Liver (tissue), 9 donors: ENCODE results near the gene TMEM170B. TPM values are rescaled to one million over a fixed set of nuclear protein-coding genes. Genes with fewer than 3 reads are reported as not detected.

Source experiments
- DNase-seq: peaks from one replicate; pipeline ENCODE4 v3.0.0-alpha.2; 2017; ENCODE audit warnings: low spot score
- H3K27ac ChIP-seq, 2 donors: one replicate each; pipeline ENCODE4 v1.7.0; 2013; ENCODE audit warnings: inconsistent platforms in 2 of 2, low read length in 2 of 2, control low read depth in 1 of 2, low read depth in 1 of 2, mild to moderate bottlenecking in 1 of 2
- H3K27me3 ChIP-seq, 4 donors: one replicate each; pipeline versions ENCODE4 v1.6.1 to v1.7.0; 2013; ENCODE audit warnings: low read length in 3 of 4, inconsistent platforms in 1 of 4, mild to moderate bottlenecking in 1 of 4, moderate library complexity in 1 of 4; ENCODE audit not compliant: control insufficient read depth in 4 of 4, insufficient read depth in 4 of 4
- H3K36me3 ChIP-seq, 4 donors: one replicate each; pipeline versions ENCODE4 v1.6.1 to v1.7.0; 2013; ENCODE audit warnings: low read length in 3 of 4, mild to moderate bottlenecking in 3 of 4, low read depth in 1 of 4, moderate library complexity in 1 of 4; ENCODE audit not compliant: control insufficient read depth in 4 of 4, insufficient read depth in 3 of 4
- H3K4me1 ChIP-seq, 4 donors: one replicate each; pipeline versions ENCODE4 v1.6.1 to v1.7.0; 2013; ENCODE audit warnings: low read length in 3 of 4, mild to moderate bottlenecking in 3 of 4, moderate library complexity in 1 of 4; ENCODE audit not compliant: control insufficient read depth in 4 of 4, insufficient read depth in 4 of 4
- H3K4me3 ChIP-seq, 3 donors: one replicate each; pipeline versions ENCODE4 v1.6.1 to v1.7.0; 2013; ENCODE audit warnings: low read length in 3 of 3, control low read depth in 1 of 3, low read depth in 1 of 3, mild to moderate bottlenecking in 1 of 3
- H3K9ac ChIP-seq, 2 donors: one replicate each; pipeline ENCODE4 v1.7.0; 2013; ENCODE audit warnings: low read length in 2 of 2, mild to moderate bottlenecking in 2 of 2, moderate library complexity in 2 of 2, control low read depth in 1 of 2, low read depth in 1 of 2
- H3K9me3 ChIP-seq, 4 donors: one replicate each; pipeline versions ENCODE4 v1.6.1 to v1.7.0; 2013; ENCODE audit warnings: low read length in 3 of 4; ENCODE audit not compliant: control insufficient read depth in 4 of 4
- ATF3 ChIP-seq: IDR thresholded peaks from 2 replicates; pipeline ENCODE4 v1.6.1; 2016; ENCODE audit warnings: antibody characterized with exemption
- EGR1 ChIP-seq, 2 donors: IDR thresholded peaks; 2 replicates each; pipeline ENCODE4 v1.6.1; 2016 to 2018; ENCODE audit warnings: antibody characterized with exemption in 2 of 2, low read depth in 2 of 2
- FOXA1 ChIP-seq: IDR thresholded peaks from 2 replicates; pipeline ENCODE4 v1.6.1; 2016; ENCODE audit warnings: antibody characterized with exemption
- FOXA2 ChIP-seq: IDR thresholded peaks from 2 replicates; pipeline ENCODE4 v1.6.1; 2016; ENCODE audit warnings: antibody characterized with exemption
- GABPA ChIP-seq, 2 donors: IDR thresholded peaks in 1 of 2; conservative IDR thresholded peaks in 1 of 2; 2 replicates each; pipeline ENCODE4 v1.6.1; 2016; ENCODE audit warnings: antibody characterized with exemption in 2 of 2, mild to moderate bottlenecking in 1 of 2, moderate library complexity in 1 of 2
- HNF4A ChIP-seq, 2 donors: conservative IDR thresholded peaks; 2 replicates each; pipeline ENCODE4 v1.6.1; 2016; ENCODE audit warnings: antibody characterized with exemption in 2 of 2, mild to moderate bottlenecking in 2 of 2
- MAX ChIP-seq: IDR thresholded peaks from 2 replicates; pipeline ENCODE4 v1.6.1; 2016; ENCODE audit warnings: antibody characterized with exemption
- NR2F2 ChIP-seq: IDR thresholded peaks from 2 replicates; pipeline ENCODE4 v1.6.1; 2016; ENCODE audit warnings: antibody characterized with exemption
- RAD21 ChIP-seq, 2 donors: IDR thresholded peaks; 2 replicates each; pipeline ENCODE4 v1.6.1; 2016; ENCODE audit warnings: antibody characterized with exemption in 2 of 2, mild to moderate bottlenecking in 2 of 2
- REST ChIP-seq: IDR thresholded peaks from 2 replicates; pipeline ENCODE4 v1.6.1; 2016; ENCODE audit warnings: antibody characterized with exemption, mild to moderate bottlenecking
- RXRA ChIP-seq, 2 donors: IDR thresholded peaks; 2 replicates each; pipeline ENCODE4 v1.6.1; 2017 to 2018; ENCODE audit warnings: antibody characterized with exemption in 2 of 2, mild to moderate bottlenecking in 1 of 2
- TAF1 ChIP-seq: conservative IDR thresholded peaks from 2 replicates; pipeline ENCODE4 v1.6.1; 2016; ENCODE audit warnings: antibody characterized with exemption, mild to moderate bottlenecking
- YY1 ChIP-seq: IDR thresholded peaks from 2 replicates; pipeline ENCODE4 v1.6.1; 2016; ENCODE audit warnings: antibody characterized with exemption, mild to moderate bottlenecking
- ZBTB33 ChIP-seq: IDR thresholded peaks from 2 replicates; pipeline ENCODE4 v1.6.1; 2016; ENCODE audit warnings: antibody characterized with exemption
- WGBS: extraction: QIAGEN DNeasy Blood & Tissue Kit; methylation state at CpG from one replicate; pipeline ENCODE4 v1.1.7; 2013; 5-methylcytosine and 5-hydroxymethylcytosine counted together
- polyA plus RNA-seq, 2 donors: library from polyadenylated mRNA; stranded (reverse) in 1 of 2; unstranded in 1 of 2; fragments of 200-250 nt in 1 of 2; fragments of >200 nt in 1 of 2; fragmentation: Nextera tagmentation in 1 of 2; extraction: Ambion mirVana in 1 of 2; gene quantifications; one replicate each; pipeline versions ENCODE4 v1.2.1 to v1.2.3, GENCODE V29; 2013 to 2015
- total RNA-seq, 2 donors: library from RNA; depleted of rRNA; stranded (reverse); fragments of >200 nt; gene quantifications; one replicate each; pipeline ENCODE4 v1.2.3, GENCODE V29; 2014
- donor health status: healthy.
- donor health status: healthy.
- donor health status: healthy.
- donor health status: healthy.
- donor health status: healthy.

TMEM170B gene
- total and polyA plus RNA-seq, 4 donors: 1.8 to 11.0 (median 6.1) TPM

- WGBS: 93% methylated on average over 10 of the region's 10 CpGs
- Histone ChIP-seq H3K9me3 (no peaks in the 10 kb centered on the region), H3K4me3 (no peak overlapping the region), H3K36me3 (no peaks in the 10 kb centered on the region), H3K4me1 (no peaks in the 10 kb centered on the region), H3K27ac (no peak overlapping the region), H3K27me3 (no peaks in the 10 kb centered on the region), H3K9ac (no peak overlapping the region)
- no peak for DNase-seq
- TF ChIP-seq FOXA2: no peak
- TF ChIP-seq RXRA (IDR thresholded peaks at IDR 0.05): no peak
- TF ChIP-seq REST: no peak
- TF ChIP-seq MAX: no peak
- no peak for TF ChIP-seq RAD21 (IDR thresholded peaks at IDR 0.05)
- TF ChIP-seq ATF3: no peak
- no peak for TF ChIP-seq GABPA (IDR thresholded peaks at IDR 0.05 in 1 of 2, conservative IDR thresholded peaks at IDR 0.05 in 1 of 2)
- no peak for TF ChIP-seq EGR1 (IDR thresholded peaks at IDR 0.05; ENCODE audit: low read depth in 2 of 2)
- no peak for TF ChIP-seq HNF4A (conservative IDR thresholded peaks at IDR 0.05)
- no peak for TF ChIP-seq TAF1
These were observed 45.7 kb upstream of the TMEM170B start for GRCh38 chr6:11491596-11492463.

GRCh38 chr6:11492464-11493290 lies 44.9 kb upstream of the TMEM170B start:
- WGBS: 96% methylated on average over 11 of the region's 11 CpGs
- no peak for DNase-seq

GRCh38 chr6:11493974-11494373 lies 43.6 kb upstream of the TMEM170B start:
- no peak for DNase-seq
- WGBS: 89% methylated on average over 5 of the region's 5 CpGs
- TF ChIP-seq TAF1 (no peak), ZBTB33 (no peak), FOXA1 (no peak)

More at GRCh38 chr6:11492464-11493290, 44.9 kb upstream of the TMEM170B start:
- Histone ChIP-seq H3K27ac (no peak overlapping the region), H3K9me3 (no peaks in the 10 kb centered on the region), H3K27me3 (no peaks in the 10 kb centered on the region), H3K9ac (no peak overlapping the region), H3K4me3 (no peak overlapping the region), H3K36me3 (no peaks in the 10 kb centered on the region), H3K4me1 (no peaks in the 10 kb centered on the region)
- no peak for TF ChIP-seq NR2F2
- no peak for TF ChIP-seq RXRA (IDR thresholded peaks at IDR 0.05)
- no peak for TF ChIP-seq YY1
- no peak for TF ChIP-seq GABPA (IDR thresholded peaks at IDR 0.05 in 1 of 2, conservative IDR thresholded peaks at IDR 0.05 in 1 of 2)
- TF ChIP-seq FOXA1: no peak

More at GRCh38 chr6:11493974-11494373, 43.6 kb upstream of the TMEM170B start:
- H3K4me3 ChIP-seq: no peak overlapping the region
- no peak overlapping the region for H3K9ac ChIP-seq
- no peaks in the 10 kb centered on the region for H3K36me3 ChIP-seq
- no peak overlapping the region for H3K27ac ChIP-seq
- H3K27me3 ChIP-seq: no peaks in the 10 kb centered on the region
- no peaks in the 10 kb centered on the region for H3K9me3 ChIP-seq
- H3K4me1 ChIP-seq: no peaks in the 10 kb centered on the region
